ENCODE data around the gene PYDC1. TPM values are rescaled to one million over a fixed set of nuclear protein-coding genes. Genes with fewer than 3 reads are reported as not detected.
"Not testable (repeated sequence)": the region's sequence is repeated elsewhere in the genome, so short reads cannot be mapped to it uniquely, and the experiment has no call there.

Gene PYDC1
- total RNA-seq, 1 donor from 2014 or later = not detected

GRCh38 chr16:31196324-31197088 is 20.4 kb downstream of the PYDC1 start:
- Mint-ChIP-seq H3K27ac (no peak overlapping the region), H3K9me3 (no peaks in the 10 kb centered on the region), H3K36me3 (ENCODE audit: low read depth) (peaks cover 79% of the 10 kb centered on the region), H3K4me3 (no peak overlapping the region), H3K4me1 (peaks cover 47% of the 10 kb centered on the region), H3K27me3 (no peaks in the 10 kb centered on the region)
- intact Hi-C loops (cut with micrococcal nuclease) = no loop called here
- ATAC-seq (ENCODE audit: low read depth) (no peak), DNase-seq (no peak)
- CTCF ChIA-PET = no interaction called here
- TF ChIP-seq CTCF (IDR thresholded peaks at IDR 0.05) = no peak
- POLR2A ChIA-PET = interaction anchor here (0.5 to 1.2 kb wide), 4 partner anchors 16 to 58 kb away, joined by 3 to 6 read pairs (median 4); partner anchors contain the start of gene FUS

- DNase-seq; H3K27me3 Mint-ChIP-seq; CTCF ChIA-PET; H3K27ac Mint-ChIP-seq; ATAC-seq (ENCODE audit: low read depth); H3K9me3 Mint-ChIP-seq; intact Hi-C loops (cut with micrococcal nuclease); H3K4me3 Mint-ChIP-seq: not testable (repeated sequence)
- Mint-ChIP-seq H3K4me1 (peaks cover 47% of the 10 kb centered on the region), H3K36me3 (ENCODE audit: low read depth) (peaks cover 83% of the 10 kb centered on the region)
- POLR2A ChIA-PET = interaction anchor here (1.2 kb wide), 1 partner anchor 15 kb away, joined by 5 read pairs; the partner anchor contains the start of gene FUS
Measured at GRCh38 chr16:31195861-31196260, 21.1 kb downstream of the PYDC1 start.

GRCh38 chr16:31194898-31195297 is 22.0 kb downstream of the PYDC1 start:
- TF ChIP-seq CTCF (IDR thresholded peaks at IDR 0.05) = no peak
- ChIA-PET POLR2A (interaction anchor here (1.2 to 4.0 kb wide), 3 partner anchors 7 to 14 kb away, joined by 5 to 13 read pairs (median 10); partner anchors contain the start of genes FUS and PYCARD), CTCF (no interaction called here)
- DNase-seq (no peak), ATAC-seq (ENCODE audit: low read depth) (no peak)
- Mint-ChIP-seq H3K4me1 (peaks cover 43% of the 10 kb centered on the region), H3K9me3 (no peaks in the 10 kb centered on the region), H3K4me3 (no peak overlapping the region), H3K27ac (no peak overlapping the region), H3K27me3 (no peaks in the 10 kb centered on the region), H3K36me3 (ENCODE audit: low read depth) (peaks cover 90% of the 10 kb centered on the region)
- intact Hi-C loops (cut with micrococcal nuclease) = no loop called here

- ChIA-PET CTCF (no interaction called here), POLR2A (interaction anchor here (0.6 to 4.0 kb wide), 5 partner anchors 8 to 245 kb away, joined by 3 to 13 read pairs (median 4); partner anchors contain the start of genes FUS and PYCARD)
- peaks cover 91% of the 10 kb centered on the region for H3K36me3 Mint-ChIP-seq (ENCODE audit: low read depth)
- DNase-seq (no peak), ATAC-seq (ENCODE audit: low read depth) (no peak)
- no peak overlapping the region for H3K4me3 Mint-ChIP-seq
- no peaks in the 10 kb centered on the region for H3K9me3 Mint-ChIP-seq
- intact Hi-C loops (cut with micrococcal nuclease) = no loop called here
- no peaks in the 10 kb centered on the region for H3K27me3 Mint-ChIP-seq
- H3K4me1 Mint-ChIP-seq = peaks cover 34% of the 10 kb centered on the region
- no peak overlapping the region for H3K27ac Mint-ChIP-seq
- no peak for TF ChIP-seq CTCF (IDR thresholded peaks at IDR 0.05)
Measured at GRCh38 chr16:31193874-31194273, 23.1 kb downstream of the PYDC1 start.

GRCh38 chr16:31192856-31193642 is 23.9 kb downstream of the PYDC1 start:
- ATAC-seq (ENCODE audit: low read depth) (no peak), DNase-seq (no peak)
- CTCF ChIA-PET = no interaction called here
- Mint-ChIP-seq H3K4me1 (peaks cover 27% of the 10 kb centered on the region), H3K4me3 (no peak overlapping the region), H3K27ac (no peak overlapping the region), H3K27me3 (no peaks in the 10 kb centered on the region), H3K9me3 (no peaks in the 10 kb centered on the region), H3K36me3 (ENCODE audit: low read depth) (peaks cover 92% of the 10 kb centered on the region)
- POLR2A ChIA-PET = interaction anchor here (0.6 to 4.0 kb wide), 4 partner anchors 9 to 26 kb away, joined by 3 to 13 read pairs (median 7); partner anchors contain the start of genes FUS and PYCARD
- TF ChIP-seq CTCF (IDR thresholded peaks at IDR 0.05) = no peak
- intact Hi-C loops (cut with micrococcal nuclease) = loop anchor here (1.0 kb wide), 1 partner anchor 12 kb away; no protein-coding TSS in a partner anchor
